Lung (tissue), 12 donors: ENCODE data around the gene EPN1. TPM values are rescaled to one million over a fixed set of nuclear protein-coding genes. Genes with fewer than 3 reads are reported as not detected.

ENCODE experiments used
- ATAC-seq: fragments of 200-7000 bp; cut with Tn5 transposase; one replicate; pipeline ENCODE4 v1.9.1; 2020; ENCODE audit warnings: moderate number of reproducible peaks; ENCODE audit not compliant: insufficient read depth, low FRiP score
- DNase-seq, 3 donors: peaks; one replicate each; pipeline ENCODE4 v3.0.0-alpha.2; 2013 to 2017
- H3K27ac ChIP-seq, 2 donors: one replicate each; pipeline ENCODE4 v1.5.1; 2013; ENCODE audit warnings: mild to moderate bottlenecking in 2 of 2, moderate library complexity in 2 of 2, control low read depth in 1 of 2, inconsistent platforms in 1 of 2, low read depth in 1 of 2, low read length in 1 of 2
- H3K27me3 ChIP-seq, 3 donors: one replicate each; pipeline ENCODE4 v1.5.1; 2013; ENCODE audit warnings: low read length in 2 of 3; ENCODE audit not compliant: control insufficient read depth in 3 of 3, insufficient read depth in 3 of 3
- H3K36me3 ChIP-seq, 4 donors: one replicate each; pipeline ENCODE4 v1.5.1; 2013; ENCODE audit warnings: low read length in 4 of 4, mild to moderate bottlenecking in 1 of 4, moderate library complexity in 1 of 4; ENCODE audit not compliant: control insufficient read depth in 4 of 4, insufficient read depth in 4 of 4
- H3K4me1 ChIP-seq, 5 donors: one replicate each; pipeline ENCODE4 v1.5.1; 2013; ENCODE audit warnings: low read length in 5 of 5, mild to moderate bottlenecking in 2 of 5, moderate library complexity in 1 of 5; ENCODE audit not compliant: control insufficient read depth in 5 of 5, insufficient read depth in 5 of 5
- H3K4me3 ChIP-seq: one replicate; pipeline ENCODE4 v1.5.1; 2013; ENCODE audit warnings: mild to moderate bottlenecking, control low read depth, moderate library complexity
- H3K9ac ChIP-seq, 2 donors: one replicate each; pipeline ENCODE4 v1.5.1; 2013; ENCODE audit warnings: low read length in 2 of 2, control low read depth in 1 of 2; ENCODE audit not compliant: insufficient read depth in 1 of 2
- H3K9me3 ChIP-seq, 4 donors: one replicate each; pipeline ENCODE4 v1.5.1; 2013; ENCODE audit warnings: low read length in 3 of 4, mild to moderate bottlenecking in 1 of 4, moderate library complexity in 1 of 4; ENCODE audit not compliant: control insufficient read depth in 4 of 4, insufficient read depth in 3 of 4
- CTCF ChIP-seq: IDR thresholded peaks from 2 replicates; pipeline ENCODE4 v1.5.1; 2012; ENCODE audit warnings: mild to moderate bottlenecking; ENCODE audit errors: control extremely low read depth, extremely low read depth
- WGBS, 2 donors: extraction: QIAGEN DNeasy Blood & Tissue Kit; methylation state at CpG; one replicate each; pipeline ENCODE4 v1.1.7; 2013; 5-methylcytosine and 5-hydroxymethylcytosine counted together
- polyA plus RNA-seq, 2 donors: library from polyadenylated mRNA; stranded (reverse); fragments of 200-250 nt; gene quantifications; one replicate each; pipeline ENCODE4 v1.2.1, GENCODE V29; 2013
- total RNA-seq, 2 donors: library from RNA; depleted of rRNA in 1 of 2; stranded (reverse); fragments of >200 nt in 1 of 2; gene quantifications; one replicate each; pipeline ENCODE4 v1.2.1, GENCODE V29; 2014 to 2021
- donor health status: control.
- donor health status: control.
- donor health status: Bipolar disorder and iron deficiency.
- donor health status: healthy.
- donor health status: DM: yes; HTN: yes; CAD: no.

The EPN1 gene
- total and polyA plus RNA-seq, 4 donors, result 84.8 to 140 (median 99.5) TPM

GRCh38 chr19:55650126-55650557 is 24.9 kb upstream of the EPN1 start:
- 95 to 98% methylated on average over 4 of the region's 4 CpGs for WGBS, 2 donors
- Histone ChIP-seq H3K4me3 (no peak overlapping the region), H3K27ac (no peak overlapping the region), H3K4me1 (peaks cover 0 to 18% (median 5%) of the 10 kb centered on the region in 5 donors), H3K9me3 (no peaks in the 10 kb centered on the region), H3K9ac (no peak overlapping the region), H3K36me3 (peaks cover 0 to 8% (median under 1%) of the 10 kb centered on the region in 4 donors), H3K27me3 (no peaks in the 10 kb centered on the region)
- TF ChIP-seq CTCF, result no peak
- ATAC-seq, result no peak
- DNase-seq, result no peak

- no peak overlapping the region for H3K27ac ChIP-seq
- H3K9me3 ChIP-seq, result no peaks in the 10 kb centered on the region
- H3K4me3 ChIP-seq, result no peak overlapping the region
- no peak overlapping the region for H3K9ac ChIP-seq
- DNase-seq (no peak), ATAC-seq (no peak)
- peaks cover 0 to 18% (median 5%) of the 10 kb centered on the region in 5 donors for H3K4me1 ChIP-seq
- no peaks in the 10 kb centered on the region for H3K27me3 ChIP-seq
- TF ChIP-seq CTCF, result no peak
- peaks cover 0 to 4% (median 1%) of the 10 kb centered on the region in 4 donors for H3K36me3 ChIP-seq
- 96 to 97% methylated on average over 17 of the region's 17 CpGs for WGBS, 2 donors
Observed at GRCh38 chr19:55650602-55651230, 24.3 kb upstream of the EPN1 start.

- DNase-seq, result no peak
- no peaks in the 10 kb centered on the region for H3K27me3 ChIP-seq
- WGBS, 2 donors, result 88 to 92% methylated on average over 18 of the region's 18 CpGs
- H3K9ac ChIP-seq, result no peak overlapping the region
- H3K9me3 ChIP-seq, result no peaks in the 10 kb centered on the region
- ATAC-seq, result no peak
- no peak overlapping the region for H3K4me3 ChIP-seq
- no peak overlapping the region for H3K27ac ChIP-seq
- H3K4me1 ChIP-seq, result peaks cover 0 to 23% (median 5%) of the 10 kb centered on the region in 5 donors
- no peak for TF ChIP-seq CTCF
- peaks cover 0 to 4% (median 2%) of the 10 kb centered on the region in 4 donors for H3K36me3 ChIP-seq
Observed at GRCh38 chr19:55651236-55651635, 23.8 kb upstream of the EPN1 start.
